NB4 (cell line): Measurements from ENCODE around the gene FBN1.

Experiments used
- CTCF ChIP-seq: IDR thresholded peaks from one replicate; pipeline ENCODE4 v1.5.1; 2012; ENCODE audit warnings: low read depth, low read length
- MYC ChIP-seq: IDR thresholded peaks from 2 replicates; pipeline ENCODE4 v1.6.1; 2011; ENCODE audit warnings: low read depth, low read length
- POLR2A ChIP-seq: IDR thresholded peaks from 2 replicates; pipeline ENCODE4 v1.6.1; 2011; ENCODE audit warnings: mild to moderate bottlenecking; ENCODE audit not compliant: insufficient read length; ENCODE audit errors: extremely low read depth
- TF ChIP-seq, protein P1 (sequence below): IDR thresholded peaks from 2 replicates; pipeline ENCODE4 v1.6.1; 2011; ENCODE audit warnings: low read depth, low read length

DNA sequence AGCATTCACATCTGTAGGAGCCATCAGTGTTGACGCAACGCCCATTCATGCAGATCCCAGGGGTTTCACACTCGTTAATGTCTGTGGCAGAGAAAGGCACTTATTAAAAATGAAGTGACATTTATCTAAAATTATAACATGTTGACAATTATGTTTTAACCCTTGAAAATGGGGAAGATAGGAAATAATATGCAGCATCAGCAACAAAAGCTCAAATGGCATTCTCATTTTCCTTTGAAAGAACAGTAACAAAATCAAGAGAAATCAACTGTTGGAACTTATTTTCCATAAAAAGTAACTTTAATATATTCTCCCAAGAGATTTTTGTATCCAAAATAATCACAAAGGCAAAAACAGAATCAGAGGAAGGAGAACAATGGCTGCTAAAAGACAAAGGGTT, 140.4 kb downstream of the FBN1 start:
- TF ChIP-seq CTCF (no peak), POLR2A (no peak), MYC (no peak)
- TF ChIP-seq, protein P1, sequence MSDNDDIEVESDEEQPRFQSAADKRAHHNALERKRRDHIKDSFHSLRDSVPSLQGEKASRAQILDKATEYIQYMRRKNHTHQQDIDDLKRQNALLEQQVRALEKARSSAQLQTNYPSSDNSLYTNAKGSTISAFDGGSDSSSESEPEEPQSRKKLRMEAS: no peak
